Spleen (tissue), 11 donors: ENCODE data around the gene CUEDC1. TPM values are rescaled to one million over a fixed set of nuclear protein-coding genes. Genes with fewer than 3 reads are reported as not detected.

ENCODE experiments used
- DNase-seq: peaks from one replicate; pipeline ENCODE4 v3.0.0-alpha.2; 2020
- H3K27ac ChIP-seq, 8 donors: fragments of 200-600 bp; sonication (generic) in 7 of 8; 1 replicate in 4 of 8; 2 replicates in 4 of 8; pipeline versions ENCODE4 v1.5.0 to v1.8.0; 2016 to 2021; ENCODE audit warnings: inconsistent platforms in 4 of 8, mild to moderate bottlenecking in 4 of 8, moderate library complexity in 1 of 8
- H3K27me3 ChIP-seq, 7 donors: fragments of 200-600 bp; sonication (generic) in 6 of 7; replicated peaks in 1 of 7; 1 replicate in 4 of 7; 2 replicates in 3 of 7; pipeline versions ENCODE4 v1.5.0 to v1.8.0; 2016 to 2021; ENCODE audit warnings: inconsistent platforms in 3 of 7, mild to moderate bottlenecking in 1 of 7
- H3K36me3 ChIP-seq, 6 donors: fragments of 200-600 bp; sonication (generic) in 5 of 6; 1 replicate in 4 of 6; 2 replicates in 2 of 6; pipeline versions ENCODE4 v1.5.0 to v1.8.0; 2016 to 2021; ENCODE audit warnings: inconsistent platforms in 2 of 6
- H3K4me1 ChIP-seq, 6 donors: fragments of 200-600 bp; sonication (generic) in 5 of 6; 1 replicate in 3 of 6; 2 replicates in 3 of 6; pipeline versions ENCODE4 v1.5.0 to v1.8.0; 2016 to 2021; ENCODE audit warnings: inconsistent platforms in 3 of 6
- H3K4me3 ChIP-seq, 8 donors: fragments of 200-600 bp; sonication (generic) in 7 of 8; 1 replicate in 4 of 8; 2 replicates in 4 of 8; pipeline versions ENCODE4 v1.5.0 to v1.8.0; 2016 to 2021; ENCODE audit warnings: inconsistent platforms in 4 of 8, mild to moderate bottlenecking in 4 of 8, moderate library complexity in 2 of 8
- H3K9me3 ChIP-seq, 8 donors: fragments of 200-600 bp; sonication (generic) in 7 of 8; 1 replicate in 4 of 8; 2 replicates in 4 of 8; pipeline versions ENCODE4 v1.5.0 to v1.8.0; 2016 to 2021; ENCODE audit warnings: inconsistent platforms in 4 of 8
- POLR2A ChIP-seq, 3 donors: fragments of 450-650 bp; IDR thresholded peaks; one replicate each; pipeline ENCODE4 v1.5.1; 2017; ENCODE audit warnings: antibody characterized with exemption in 3 of 3, mild to moderate bottlenecking in 1 of 3
- POLR2AphosphoS5 ChIP-seq, 3 donors: sonication (generic); formaldehyde crosslinking; IDR thresholded peaks; one replicate each; pipeline ENCODE4 v1.5.1; 2017; ENCODE audit warnings: antibody characterized with exemption in 3 of 3
- WGBS, 5 donors: extraction: QIAGEN DNeasy Blood & Tissue Kit in 3 of 5; methylation state at CpG; one replicate each; pipeline versions ENCODE4 v1.1.5 to v1.1.7; 2013 to 2018; 5-methylcytosine and 5-hydroxymethylcytosine counted together
- intact Hi-C: fragments of 100-400 bp; cut with DNase I; formaldehyde crosslinking; loops from one replicate; pipeline ENCODE4 v1.15.0; 2023; ENCODE audit warnings: low total_unique reads
- polyA plus RNA-seq, 3 donors: library from polyadenylated mRNA; stranded (reverse); fragments of 200-250 nt; gene quantifications; one replicate each; pipeline ENCODE4 v1.2.1, GENCODE V29; 2013
- total RNA-seq, 7 donors: library from RNA; depleted of rRNA in 3 of 7; stranded (reverse); fragments of >200 nt in 3 of 7; fragmentation: NEBNext Ultra II Directional in 4 of 7; extraction: Animal tissue kit (Norgen Biotek cat#: 25700) in 4 of 7; gene quantifications; one replicate each; pipeline versions ENCODE4 v1.1.0 to v1.2.1, GENCODE V29; 2016 to 2021
- TF ChIP-seq, protein P1 (sequence below), 11 experiments: fragments of 200-600 bp in 7 of 11; fragments of 450-650 bp in 4 of 11; sonication (generic) in 4 of 11; IDR thresholded peaks in 8 of 11; conservative IDR thresholded peaks in 3 of 11; 1 replicate in 7 of 11; 2 replicates in 4 of 11; pipeline versions ENCODE4 v1.4.0 to v1.8.0; 2016 to 2021; ENCODE audit warnings: antibody characterized with exemption in 11 of 11, inconsistent platforms in 4 of 11, mild to moderate bottlenecking in 1 of 11
- donor health status: healthy with polysubstance abuse.
- donor health status: DM: no; HTN: no; CAD: no; lungs with moderate emphysema.
- donor health status: DM: no; HTN: no; CAD: no.
- donor health status: Bipolar disorder and iron deficiency.
- donor health status: healthy.
- donor health status: DM: no; HTN: no; CAD: no.
- donor health status: DM: yes; HTN: yes; CAD: no.

Gene CUEDC1
- total and polyA plus RNA-seq, 10 donors = 5.4 to 23.5 (median 15.6) TPM

DNA sequence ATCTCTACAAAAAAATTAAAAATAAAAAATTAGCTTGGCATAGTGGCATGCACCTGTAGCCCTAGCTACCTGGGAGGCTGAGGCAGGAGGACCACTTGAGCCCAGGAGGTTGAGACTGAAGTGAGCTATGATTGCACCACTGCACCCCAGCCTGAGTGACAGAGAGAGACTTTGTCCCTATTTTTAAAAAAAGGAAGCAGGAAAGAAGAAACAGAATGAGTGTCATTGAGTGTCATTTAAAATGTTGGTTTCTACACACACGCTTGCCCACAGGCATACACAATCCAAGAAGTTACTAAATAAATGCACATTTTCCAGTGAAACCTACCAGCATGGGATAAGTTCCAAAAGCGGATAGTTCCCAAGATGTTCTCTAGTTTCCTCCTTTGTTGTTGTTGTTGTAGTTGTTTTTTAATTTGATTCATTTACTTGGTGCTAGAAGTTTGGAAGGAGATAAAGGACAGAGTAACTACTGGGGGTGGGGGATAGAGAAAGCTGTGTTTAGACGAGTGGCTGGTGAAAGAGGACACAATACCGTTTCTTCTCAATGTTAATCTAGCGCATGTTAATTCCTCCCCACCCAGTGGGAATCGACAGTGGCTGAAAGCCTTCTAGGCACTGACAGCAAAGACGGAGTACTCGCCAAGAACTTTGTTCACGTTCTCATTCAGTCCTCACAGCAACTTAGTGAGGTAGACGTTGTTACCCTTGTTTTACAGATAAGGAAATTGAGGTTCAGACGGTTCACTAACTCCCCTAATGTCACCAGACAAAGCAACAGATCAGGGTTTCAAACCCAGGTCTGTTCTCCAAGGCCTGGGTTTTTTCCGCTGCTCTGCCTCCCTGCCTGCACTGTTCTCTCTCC is 122.7 kb downstream of the CUEDC1 start:
- peak overlapping the region in 7 of 8 donors; percentile 11 to 63 (median 33) for H3K4me3 ChIP-seq
- intact Hi-C loops = loop anchor here (10.0 kb wide), 1 partner anchor 698 kb away; no protein-coding TSS in a partner anchor
- WGBS, 5 donors = 28 to 39% (median 34%) methylated on average over 12 of the region's 12 CpGs
- H3K36me3 ChIP-seq = peaks cover 0 to 11% (median 4%) of the 10 kb centered on the region in 6 donors
- H3K27ac ChIP-seq = peak overlapping the region in 6 of 8 donors; percentile 32 to 73 (median 56)
- H3K4me1 ChIP-seq = peaks cover 6 to 21% (median 11%) of the 10 kb centered on the region in 6 donors
- H3K9me3 ChIP-seq = no peaks in the 10 kb centered on the region
- no peak for TF ChIP-seq POLR2AphosphoS5 (IDR thresholded peaks at IDR 0.05)
- TF ChIP-seq, protein P1, sequence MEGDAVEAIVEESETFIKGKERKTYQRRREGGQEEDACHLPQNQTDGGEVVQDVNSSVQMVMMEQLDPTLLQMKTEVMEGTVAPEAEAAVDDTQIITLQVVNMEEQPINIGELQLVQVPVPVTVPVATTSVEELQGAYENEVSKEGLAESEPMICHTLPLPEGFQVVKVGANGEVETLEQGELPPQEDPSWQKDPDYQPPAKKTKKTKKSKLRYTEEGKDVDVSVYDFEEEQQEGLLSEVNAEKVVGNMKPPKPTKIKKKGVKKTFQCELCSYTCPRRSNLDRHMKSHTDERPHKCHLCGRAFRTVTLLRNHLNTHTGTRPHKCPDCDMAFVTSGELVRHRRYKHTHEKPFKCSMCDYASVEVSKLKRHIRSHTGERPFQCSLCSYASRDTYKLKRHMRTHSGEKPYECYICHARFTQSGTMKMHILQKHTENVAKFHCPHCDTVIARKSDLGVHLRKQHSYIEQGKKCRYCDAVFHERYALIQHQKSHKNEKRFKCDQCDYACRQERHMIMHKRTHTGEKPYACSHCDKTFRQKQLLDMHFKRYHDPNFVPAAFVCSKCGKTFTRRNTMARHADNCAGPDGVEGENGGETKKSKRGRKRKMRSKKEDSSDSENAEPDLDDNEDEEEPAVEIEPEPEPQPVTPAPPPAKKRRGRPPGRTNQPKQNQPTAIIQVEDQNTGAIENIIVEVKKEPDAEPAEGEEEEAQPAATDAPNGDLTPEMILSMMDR (IDR thresholded peaks at IDR 0.05 in 8 of 11, conservative IDR thresholded peaks at IDR 0.05 in 3 of 11) = no peak
- no peak for TF ChIP-seq POLR2A (IDR thresholded peaks at IDR 0.05)
- no peaks in the 10 kb centered on the region for H3K27me3 ChIP-seq
- no peak for DNase-seq

DNA sequence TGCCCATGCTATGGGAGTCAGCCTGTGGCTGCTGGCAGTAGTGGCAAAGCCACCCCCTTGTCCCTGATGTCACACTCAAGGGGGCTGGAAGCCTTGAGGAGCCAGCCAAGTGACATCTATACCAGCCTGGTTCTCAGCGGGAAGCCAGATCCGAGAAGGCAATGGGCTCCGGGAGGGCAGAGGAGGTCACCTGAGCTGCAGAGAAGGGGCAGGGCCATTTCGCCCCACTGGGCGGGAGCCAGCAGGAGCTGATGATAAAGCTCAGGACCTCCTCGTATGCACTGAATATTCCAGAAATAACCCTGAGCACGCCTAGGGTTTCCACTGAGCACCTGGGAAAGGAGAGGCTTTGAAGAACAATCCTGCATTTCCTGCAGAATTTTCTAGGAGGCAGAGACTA is 124.3 kb downstream of the CUEDC1 start:
- peaks cover 6 to 21% (median 11%) of the 10 kb centered on the region in 6 donors for H3K4me1 ChIP-seq
- no peak overlapping the region for H3K4me3 ChIP-seq
- H3K36me3 ChIP-seq = no peaks in the 10 kb centered on the region
- intact Hi-C loops = loop anchor here (10.0 kb wide), 1 partner anchor 696 kb away; no protein-coding TSS in a partner anchor
- TF ChIP-seq, protein P1 (IDR thresholded peaks at IDR 0.05 in 8 of 11, conservative IDR thresholded peaks at IDR 0.05 in 3 of 11) = no peak
- no peak for TF ChIP-seq POLR2AphosphoS5 (IDR thresholded peaks at IDR 0.05)
- TF ChIP-seq POLR2A (IDR thresholded peaks at IDR 0.05) = no peak
- no peak overlapping the region for H3K27ac ChIP-seq
- no peaks in the 10 kb centered on the region for H3K27me3 ChIP-seq
- DNase-seq = no peak
- H3K9me3 ChIP-seq = no peaks in the 10 kb centered on the region
- WGBS, 5 donors = 83 to 94% (median 88%) methylated on average over 5 to 7 of the region's 7 CpGs

DNA sequence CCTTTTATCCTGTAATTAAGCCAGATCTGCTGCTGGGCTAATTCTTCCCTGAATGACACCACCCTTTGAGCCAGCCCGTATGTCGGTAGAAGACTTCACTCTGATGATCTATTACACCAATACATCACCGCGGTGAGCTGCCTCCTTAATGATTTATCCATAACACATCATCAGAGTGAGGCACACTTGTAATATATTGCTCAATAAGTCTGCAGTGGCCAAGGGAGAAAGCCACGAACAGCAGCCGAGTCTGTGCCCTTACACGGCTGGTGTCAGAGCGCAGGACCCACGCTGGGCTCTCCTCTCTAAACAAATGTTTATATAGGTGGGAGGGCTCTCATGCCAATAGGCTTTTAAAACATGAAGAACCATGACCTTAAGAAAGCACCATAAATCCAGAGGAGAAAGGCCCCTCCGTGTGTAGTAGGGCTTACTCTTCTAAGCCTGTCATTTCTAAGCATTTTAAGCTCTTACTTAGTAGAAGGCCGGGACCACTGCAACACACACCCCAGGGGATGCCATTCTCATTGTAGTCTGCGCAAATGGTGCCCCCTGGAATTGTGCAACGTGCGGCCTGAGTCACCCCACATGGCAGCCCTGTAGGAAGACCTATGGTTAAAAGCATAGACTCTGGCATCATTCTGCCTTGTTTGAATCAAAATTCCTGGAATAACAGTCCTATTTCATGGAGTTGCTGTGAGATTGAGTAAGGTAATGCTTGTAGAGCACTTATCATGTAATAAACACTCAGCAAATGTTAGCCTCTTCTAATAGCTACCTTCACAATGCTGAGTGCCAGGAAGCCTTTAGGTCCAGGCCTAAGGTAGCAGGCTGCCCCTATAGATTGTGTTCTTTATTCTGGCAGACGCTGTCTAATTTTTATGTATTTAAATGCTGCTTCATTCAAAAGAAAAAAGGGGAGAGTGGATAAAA is 131.5 kb downstream of the CUEDC1 start:
- no peaks in the 10 kb centered on the region for H3K36me3 ChIP-seq
- 75 to 91% (median 81%) methylated on average over 15 of the region's 15 CpGs for WGBS, 5 donors
- H3K27me3 ChIP-seq = no peaks in the 10 kb centered on the region
- H3K27ac ChIP-seq = no peak overlapping the region
- no peak overlapping the region for H3K4me3 ChIP-seq
- no peaks in the 10 kb centered on the region for H3K4me1 ChIP-seq
- intact Hi-C loops = no loop called here
- no peak for TF ChIP-seq POLR2AphosphoS5 (IDR thresholded peaks at IDR 0.05)
- TF ChIP-seq, protein P1 (IDR thresholded peaks at IDR 0.05 in 8 of 11, conservative IDR thresholded peaks at IDR 0.05 in 3 of 11) = no peak
- no peaks in the 10 kb centered on the region for H3K9me3 ChIP-seq
- DNase-seq = no peak
